Colon (tissue), 2 donors: ENCODE measurements around the gene BFAR.
"Not testable (repeated sequence)": the region's sequence is repeated elsewhere in the genome, so short reads cannot be mapped to it uniquely, and the experiment has no call there.

Experiments
- FAIRE-seq: peaks from 2 replicates; lab custom pipeline; 2012; peaks lifted over from hg19 to GRCh38; lab: Jason Lieb, UNC
- donor health status: control.
- donor health status: control.

BFAR gene

DNA sequence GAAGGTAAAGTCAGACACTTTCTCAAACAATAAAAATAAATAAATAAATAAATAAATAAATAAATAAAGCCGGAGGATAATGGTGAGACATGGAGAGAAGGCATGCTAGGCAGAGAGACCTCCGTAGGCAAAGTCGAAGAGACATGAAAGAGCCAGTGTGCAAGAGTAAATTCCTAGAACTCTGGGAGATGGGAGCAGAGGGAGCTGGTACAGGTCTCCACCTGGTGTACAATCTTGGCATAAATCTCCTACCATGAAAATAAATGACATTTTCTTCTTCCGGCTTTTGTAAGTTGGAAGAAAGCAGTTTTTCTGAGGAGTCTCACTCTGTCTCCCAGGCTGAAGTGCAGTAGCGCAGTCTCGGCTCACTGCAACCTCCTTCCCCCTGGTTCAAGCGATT is 69.1 kb downstream of the BFAR start:
- not testable (repeated sequence) for FAIRE-seq

DNA sequence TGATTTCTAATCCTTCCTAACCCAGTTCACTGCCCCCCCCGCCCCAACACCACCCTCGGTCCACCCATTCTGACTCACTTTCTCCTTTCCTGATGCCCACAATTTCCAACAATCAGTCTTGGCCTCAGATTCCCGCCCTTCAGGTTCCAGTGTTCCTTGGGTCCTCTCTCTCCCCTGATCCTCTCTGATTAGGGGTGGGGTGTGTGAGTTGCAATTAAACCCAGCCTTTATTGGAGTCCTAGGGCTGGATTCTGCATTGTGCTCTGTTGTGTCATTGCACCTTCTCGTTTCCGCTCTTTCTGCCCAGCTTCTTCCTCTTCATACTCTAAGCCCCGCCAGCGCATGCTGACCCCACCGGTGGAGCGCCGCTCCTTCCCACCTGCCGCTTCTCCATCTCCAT is 69.9 kb downstream of the BFAR start:
- not testable (repeated sequence) for FAIRE-seq

DNA sequence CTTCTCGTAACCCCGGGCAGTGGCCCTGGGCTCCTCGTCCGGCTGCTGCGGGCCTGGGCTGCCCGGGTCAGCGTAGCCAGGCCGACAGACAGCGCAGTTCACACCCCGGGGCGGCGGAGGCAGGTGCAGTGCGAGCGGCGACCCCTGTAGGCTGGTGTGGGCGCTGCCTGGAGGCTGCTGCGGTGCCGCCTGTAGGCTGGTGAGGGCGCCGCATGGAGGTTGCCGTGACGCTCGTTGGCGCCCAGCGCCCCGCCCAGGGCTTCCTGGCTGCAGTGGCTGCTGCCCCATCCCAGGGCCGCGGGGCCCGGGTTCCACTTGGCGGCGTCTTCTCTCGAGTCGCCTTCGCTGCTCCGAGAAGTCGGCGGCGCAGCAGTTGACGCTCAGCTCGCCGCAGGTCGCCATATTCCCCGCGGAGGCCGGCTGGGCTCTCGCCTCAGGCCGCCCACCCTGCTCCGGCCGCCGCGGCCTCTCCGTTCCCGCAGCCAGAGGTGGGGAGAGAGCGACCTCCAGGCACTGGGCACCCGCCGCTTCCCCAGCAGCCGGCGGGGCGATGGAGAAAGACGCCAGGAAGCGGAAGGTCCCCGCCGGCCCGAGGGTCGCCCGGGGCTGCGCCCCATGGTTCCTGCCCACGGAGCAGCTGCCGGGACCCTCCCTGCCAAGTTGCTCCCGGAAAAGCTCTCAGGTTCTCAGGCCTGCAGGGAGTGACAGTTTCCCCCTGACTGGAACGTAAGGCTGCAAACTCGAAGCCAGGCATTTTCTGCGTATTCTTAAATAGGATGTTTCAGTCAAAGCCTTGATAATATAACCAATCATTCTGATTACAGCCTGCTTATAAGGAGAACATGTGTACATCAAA is 70.6 kb downstream of the BFAR start, which contains the start of gene NPIPA3:
NPIPA3 (plus strand) TSS at position 256 of the 856 bp plus-strand sequence. CDS start 5,533 bp downstream, outside the sequence.
- FAIRE-seq = not testable (repeated sequence)
